Mucosa of stomach (tissue), 1 donor: ENCODE measurements around the gene GKAP1.
"Not testable (repeated sequence)": the region's sequence is repeated elsewhere in the genome, so short reads cannot be mapped to it uniquely, and the experiment has no call there.

ENCODE experiments used
- H3K27me3 ChIP-seq: one replicate; pipeline ENCODE4 v1.7.0; 2013; ENCODE audit warnings: mild to moderate bottlenecking, low read length; ENCODE audit not compliant: control insufficient read depth, insufficient read depth
- H3K36me3 ChIP-seq: one replicate; pipeline ENCODE4 v1.7.0; 2013; ENCODE audit warnings: low read length; ENCODE audit not compliant: control insufficient read depth, insufficient read depth
- H3K4me1 ChIP-seq: one replicate; pipeline ENCODE4 v1.7.0; 2013; ENCODE audit warnings: mild to moderate bottlenecking, low read length; ENCODE audit not compliant: control insufficient read depth, insufficient read depth
- H3K4me3 ChIP-seq: one replicate; pipeline ENCODE4 v1.7.0; 2013; ENCODE audit warnings: low read length
- H3K9ac ChIP-seq: one replicate; pipeline ENCODE4 v1.7.0; 2013; ENCODE audit warnings: mild to moderate bottlenecking, low read length, moderate library complexity
- H3K9me3 ChIP-seq: one replicate; pipeline ENCODE4 v1.7.0; 2013; ENCODE audit warnings: mild to moderate bottlenecking, low read length, moderate library complexity; ENCODE audit not compliant: control insufficient read depth
- donor health status: Pancreatic carcinoma.

The GKAP1 gene

DNA sequence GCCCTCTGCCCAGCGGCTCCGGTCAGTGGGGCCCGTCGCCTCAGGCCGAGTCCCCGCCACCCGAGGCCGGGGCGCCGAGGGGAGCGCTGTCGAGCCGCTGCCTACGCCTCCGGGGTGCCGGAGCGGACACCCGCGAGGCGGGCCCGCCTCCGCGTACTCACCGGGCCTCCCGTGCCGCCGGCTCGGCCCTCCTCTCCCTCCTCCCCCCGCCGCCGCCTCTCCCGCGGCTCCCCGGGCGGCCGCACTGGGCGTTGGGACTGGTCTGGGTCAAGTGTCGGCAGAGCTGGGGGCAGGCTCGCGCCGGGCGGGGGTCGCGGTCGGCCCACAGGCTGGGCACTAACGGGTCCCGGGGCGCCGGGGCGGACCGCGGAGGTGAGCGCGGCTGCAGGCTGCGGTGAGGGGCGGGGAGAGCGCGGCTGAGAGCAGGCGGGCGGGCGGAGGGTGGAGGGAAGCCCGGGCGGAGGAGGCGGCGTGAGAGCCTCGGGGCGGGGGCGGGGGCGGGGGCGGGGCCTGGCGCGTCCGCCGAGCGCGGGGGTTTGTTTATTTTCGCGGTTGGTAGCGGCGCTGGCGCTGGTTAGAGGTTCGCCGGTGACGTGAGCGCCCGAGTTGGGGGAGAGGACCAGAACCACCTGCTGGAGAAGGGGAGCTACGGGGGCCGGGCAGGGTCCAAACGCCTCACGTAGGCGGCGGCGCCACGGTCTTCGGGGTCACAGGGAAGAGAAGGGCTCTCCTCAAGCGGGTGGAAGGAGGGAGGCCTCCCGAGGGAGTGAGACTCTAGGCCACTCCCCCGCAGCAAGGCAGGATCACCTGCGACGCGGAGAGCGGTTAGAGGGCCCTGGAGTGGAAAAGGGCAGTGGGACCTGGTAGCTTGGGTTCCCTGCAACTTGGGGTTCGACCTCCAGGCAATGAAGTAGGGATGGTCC lies at the start of gene GKAP1:
TSS of gene GKAP1 (minus strand) at position 414 of the 923 bp plus-strand sequence. CDS start 11,252 bp downstream, outside the sequence.
- not testable (repeated sequence) for H3K4me1 ChIP-seq, H3K27me3 ChIP-seq, H3K4me3 ChIP-seq, H3K36me3 ChIP-seq, H3K9me3 ChIP-seq
- peak within 1 kb of the TSS; percentile 64 for H3K9ac ChIP-seq

DNA sequence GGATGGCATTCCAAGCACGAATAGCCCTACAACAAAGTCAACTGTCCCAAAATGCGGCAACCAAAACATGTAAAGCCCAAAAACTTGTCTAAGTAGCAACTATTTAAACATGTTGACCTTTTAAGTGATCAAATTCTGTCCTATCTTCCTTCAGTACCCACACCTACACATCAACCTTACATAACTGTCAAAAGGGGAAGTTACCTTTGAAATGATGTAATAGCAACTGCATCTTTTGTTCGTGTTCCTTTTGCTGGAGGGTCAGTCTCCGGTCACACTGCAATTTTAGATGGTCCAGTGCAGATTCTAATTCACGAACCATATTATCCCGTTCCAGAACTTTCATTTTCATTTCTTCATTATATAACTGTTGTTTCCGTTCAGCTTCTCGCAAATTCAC lies 32.3 kb upstream of the GKAP1 start:
- H3K36me3 ChIP-seq, H3K9me3 ChIP-seq, H3K27me3 ChIP-seq, H3K9ac ChIP-seq, H3K4me1 ChIP-seq, H3K4me3 ChIP-seq: not testable (repeated sequence)

DNA sequence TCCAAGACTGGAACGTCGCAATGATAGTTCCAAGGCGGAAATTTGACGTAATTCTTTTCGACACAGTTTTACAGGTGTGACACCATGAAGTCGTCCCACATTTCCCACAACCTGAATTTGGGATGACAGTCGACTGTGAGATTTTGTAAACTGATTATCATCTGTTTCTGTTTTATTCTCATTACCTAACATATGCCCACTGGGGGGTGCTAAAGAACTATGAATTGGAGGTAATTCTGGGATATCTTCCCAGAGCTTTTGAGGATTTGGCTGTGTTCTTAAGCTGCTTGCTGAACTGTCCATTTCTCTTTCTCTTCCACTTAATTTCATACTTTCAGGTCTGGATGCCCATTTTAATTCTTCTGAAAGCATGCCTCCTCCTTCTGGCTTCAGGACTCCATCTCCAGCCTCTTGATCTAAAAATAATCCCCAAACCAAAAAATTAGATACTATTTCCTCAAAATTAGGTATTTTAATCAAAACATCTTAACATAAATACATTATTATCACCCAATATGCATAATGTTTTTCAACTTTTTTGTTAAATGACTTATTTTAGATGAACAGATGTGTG lies 19.6 kb upstream of the GKAP1 start:
- not testable (repeated sequence) for H3K27me3 ChIP-seq, H3K4me3 ChIP-seq, H3K9me3 ChIP-seq, H3K36me3 ChIP-seq, H3K4me1 ChIP-seq, H3K9ac ChIP-seq

- not testable (repeated sequence) for H3K4me1 ChIP-seq, H3K9me3 ChIP-seq, H3K4me3 ChIP-seq, H3K27me3 ChIP-seq, H3K36me3 ChIP-seq, H3K9ac ChIP-seq
These were observed 13.0 kb upstream of the GKAP1 start for GRCh38 chr9:83830426-83831071.

DNA sequence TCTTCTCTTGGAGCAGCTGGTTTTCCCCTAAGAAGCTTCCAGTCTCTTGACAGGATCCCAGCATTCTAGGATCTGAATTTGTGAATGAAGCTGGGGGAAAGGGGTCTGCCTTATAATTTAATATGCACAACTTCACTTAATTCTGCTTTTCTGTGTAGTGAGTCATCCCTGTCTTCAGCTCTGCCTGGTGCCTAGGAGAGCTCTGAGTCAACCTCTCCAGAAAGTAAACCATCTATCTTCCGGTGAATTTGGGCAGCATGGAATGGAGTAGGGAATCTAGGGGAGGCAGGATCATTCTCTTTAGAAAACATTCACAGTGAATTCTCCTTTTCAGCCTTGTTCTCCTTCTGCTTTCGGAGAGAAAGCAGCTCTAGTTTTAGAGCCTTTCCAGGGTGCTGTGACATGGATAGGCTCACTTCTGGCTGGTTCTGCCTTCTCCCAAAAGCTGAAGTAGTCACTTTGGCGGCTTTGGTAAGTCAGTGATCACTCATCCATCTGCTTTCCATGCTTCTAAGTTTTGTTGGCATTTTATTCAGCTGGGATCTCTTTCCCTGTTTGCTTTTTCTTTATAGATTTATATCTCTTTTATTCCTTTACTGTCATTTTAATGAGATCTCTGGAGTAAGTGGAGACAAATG lies 7.5 kb upstream of the GKAP1 start:
- H3K9ac ChIP-seq, H3K36me3 ChIP-seq, H3K27me3 ChIP-seq, H3K9me3 ChIP-seq, H3K4me3 ChIP-seq, H3K4me1 ChIP-seq: not testable (repeated sequence)

GRCh38 chr9:83817011-83817355 lies 586 bp downstream of the GKAP1 start:
- H3K9ac ChIP-seq = peak overlapping the region; percentile 64
- H3K36me3 ChIP-seq, H3K9me3 ChIP-seq, H3K4me3 ChIP-seq, H3K27me3 ChIP-seq, H3K4me1 ChIP-seq: not testable (repeated sequence)

DNA sequence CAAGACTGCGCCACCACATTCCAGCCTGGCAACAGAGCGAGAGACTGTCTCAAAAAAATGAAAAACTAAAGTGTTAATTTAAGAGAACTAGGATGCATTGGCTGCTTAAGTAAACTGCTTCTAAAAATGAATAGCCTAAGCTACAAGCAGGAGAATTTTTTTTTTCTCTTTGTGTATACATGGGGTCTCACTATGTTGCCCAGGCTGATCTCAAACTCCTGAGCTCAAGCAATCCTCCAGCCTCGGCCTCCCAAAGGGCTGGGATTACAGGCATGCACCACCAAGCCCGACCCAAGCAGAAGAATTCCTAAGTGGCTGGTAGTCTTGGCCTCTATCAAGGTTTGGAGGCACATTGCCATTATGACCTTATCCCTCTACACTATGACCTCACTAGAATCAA lies 2.4 kb downstream of the GKAP1 start:
- H3K27me3 ChIP-seq, H3K9me3 ChIP-seq, H3K9ac ChIP-seq, H3K4me1 ChIP-seq, H3K36me3 ChIP-seq, H3K4me3 ChIP-seq: not testable (repeated sequence)

DNA sequence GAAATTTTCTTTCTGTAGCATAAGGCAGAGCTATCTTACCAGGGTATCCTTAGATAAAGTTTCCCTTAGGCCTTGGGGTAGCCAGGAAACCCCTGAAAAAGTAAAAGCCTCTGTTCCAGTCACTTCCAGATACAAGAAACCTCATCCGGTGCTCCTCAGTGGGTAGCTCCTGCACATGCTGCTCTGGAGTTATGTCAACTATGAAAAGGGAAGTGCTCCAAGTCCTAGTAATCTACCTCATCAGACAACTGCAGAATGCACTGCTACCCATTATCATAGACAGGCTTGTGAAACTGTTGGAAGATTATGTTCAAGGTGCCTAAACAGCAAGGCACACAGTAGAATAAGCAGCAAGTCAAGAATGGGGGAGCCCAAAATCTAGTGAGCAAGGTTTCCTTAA lies 8.4 kb downstream of the GKAP1 start:
- not testable (repeated sequence) for H3K4me3 ChIP-seq, H3K9ac ChIP-seq, H3K4me1 ChIP-seq, H3K36me3 ChIP-seq, H3K9me3 ChIP-seq, H3K27me3 ChIP-seq

GRCh38 chr9:83804454-83804853 lies 13.1 kb downstream of the GKAP1 start:
- H3K4me3 ChIP-seq, H3K9me3 ChIP-seq, H3K27me3 ChIP-seq, H3K36me3 ChIP-seq, H3K9ac ChIP-seq, H3K4me1 ChIP-seq: not testable (repeated sequence)

DNA sequence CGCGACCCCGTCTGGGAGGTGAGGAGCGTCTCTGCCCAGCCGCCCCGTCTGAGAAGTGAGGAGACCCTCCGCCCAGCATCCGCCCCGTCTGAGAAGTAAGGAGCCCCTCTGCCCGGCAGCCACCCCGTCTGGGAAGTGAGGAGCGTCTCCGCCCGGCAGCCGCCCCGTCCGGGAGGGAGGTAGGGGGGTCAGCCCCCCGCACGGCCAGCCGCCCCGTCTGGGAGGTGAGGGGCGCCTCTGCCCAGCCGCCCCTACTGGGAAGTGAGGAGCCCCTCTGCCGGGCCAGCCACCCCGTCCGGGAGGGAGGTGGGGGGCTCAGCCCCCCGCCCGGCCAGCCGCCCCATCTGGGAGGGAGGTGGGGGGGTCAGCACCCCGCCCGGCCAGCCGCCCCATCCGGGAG lies 13.6 kb downstream of the GKAP1 start:
- H3K4me1 ChIP-seq, H3K4me3 ChIP-seq, H3K27me3 ChIP-seq, H3K9ac ChIP-seq, H3K36me3 ChIP-seq, H3K9me3 ChIP-seq: not testable (repeated sequence)

- no peak overlapping the region for H3K9ac ChIP-seq
- H3K36me3 ChIP-seq = no peaks in the 10 kb centered on the region
- H3K27me3 ChIP-seq = no peaks in the 10 kb centered on the region
- no peaks in the 10 kb centered on the region for H3K9me3 ChIP-seq
- no peaks in the 10 kb centered on the region for H3K4me1 ChIP-seq
- H3K4me3 ChIP-seq = no peak overlapping the region
These were observed 17.1 kb downstream of the GKAP1 start for GRCh38 chr9:83800236-83801033.

- H3K9me3 ChIP-seq = no peaks in the 10 kb centered on the region
- no peaks in the 10 kb centered on the region for H3K4me1 ChIP-seq
- H3K27me3 ChIP-seq = no peaks in the 10 kb centered on the region
- H3K4me3 ChIP-seq = no peak overlapping the region
- H3K9ac ChIP-seq = no peak overlapping the region
- no peaks in the 10 kb centered on the region for H3K36me3 ChIP-seq
These were observed 23.5 kb downstream of the GKAP1 start for GRCh38 chr9:83794051-83794450.
